MM.1S (cell line): ENCODE results near the gene OR5H15.

Experiments
- EZH2 ChIP-seq: fragments of 300-600 bp; sonication (generic); optimal IDR thresholded peaks from 2 replicates; pipeline ENCODE3; 2017; ENCODE audit warnings: low read depth, mild to moderate bottlenecking, antibody characterized with exemption, low read length, mixed read lengths
- EZH2phosphoT487 ChIP-seq: fragments of 300-600 bp; sonication (generic); IDR thresholded peaks from 2 replicates; pipeline ENCODE4 v1.6.1; 2018; ENCODE audit warnings: antibody characterized with exemption, low read length
- TF ChIP-seq, protein P1 (sequence below): fragments of 300-600 bp; sonication (generic); IDR thresholded peaks from 2 replicates; pipeline ENCODE4 v1.5.1; 2016; ENCODE audit warnings: antibody characterized with exemption, low read length, mixed read lengths

DNA sequence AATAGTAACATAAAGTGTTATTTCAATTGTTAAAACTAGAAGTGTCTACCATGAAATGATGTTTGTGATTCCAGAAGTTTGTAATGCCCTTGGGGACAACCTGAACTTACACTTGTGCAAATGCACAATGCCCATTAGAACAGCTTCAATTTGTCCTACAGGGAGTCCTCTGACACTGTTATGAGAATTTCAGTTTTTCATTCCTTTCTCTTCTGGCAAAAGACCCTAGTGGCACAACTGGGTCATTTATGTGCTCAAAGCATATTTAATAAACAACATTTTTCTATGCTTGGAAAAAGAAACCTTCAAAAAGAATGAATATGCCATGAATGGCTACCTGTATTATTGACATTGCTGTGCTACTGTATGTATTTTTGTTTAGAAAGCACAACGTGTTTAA lies 36.1 kb upstream of the OR5H15 start, which contains the start of gene OR5H1:
- TF ChIP-seq, protein P1, sequence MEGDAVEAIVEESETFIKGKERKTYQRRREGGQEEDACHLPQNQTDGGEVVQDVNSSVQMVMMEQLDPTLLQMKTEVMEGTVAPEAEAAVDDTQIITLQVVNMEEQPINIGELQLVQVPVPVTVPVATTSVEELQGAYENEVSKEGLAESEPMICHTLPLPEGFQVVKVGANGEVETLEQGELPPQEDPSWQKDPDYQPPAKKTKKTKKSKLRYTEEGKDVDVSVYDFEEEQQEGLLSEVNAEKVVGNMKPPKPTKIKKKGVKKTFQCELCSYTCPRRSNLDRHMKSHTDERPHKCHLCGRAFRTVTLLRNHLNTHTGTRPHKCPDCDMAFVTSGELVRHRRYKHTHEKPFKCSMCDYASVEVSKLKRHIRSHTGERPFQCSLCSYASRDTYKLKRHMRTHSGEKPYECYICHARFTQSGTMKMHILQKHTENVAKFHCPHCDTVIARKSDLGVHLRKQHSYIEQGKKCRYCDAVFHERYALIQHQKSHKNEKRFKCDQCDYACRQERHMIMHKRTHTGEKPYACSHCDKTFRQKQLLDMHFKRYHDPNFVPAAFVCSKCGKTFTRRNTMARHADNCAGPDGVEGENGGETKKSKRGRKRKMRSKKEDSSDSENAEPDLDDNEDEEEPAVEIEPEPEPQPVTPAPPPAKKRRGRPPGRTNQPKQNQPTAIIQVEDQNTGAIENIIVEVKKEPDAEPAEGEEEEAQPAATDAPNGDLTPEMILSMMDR: no peak
- TF ChIP-seq EZH2: no peak
- no peak for TF ChIP-seq EZH2phosphoT487
